Tibial artery (tissue), 4 donors: ENCODE measurements around the gene TCEA2.

Experiments
- DNase-seq, 2 donors: peaks; one replicate each; pipeline ENCODE4 v3.0.0-alpha.2; 2019
- H3K27ac ChIP-seq, 2 donors: fragments of 200-600 bp; sonication (generic) in 1 of 2; 1 replicate in 1 of 2; 2 replicates in 1 of 2; pipeline ENCODE4 v1.5.1; 2018 to 2019; ENCODE audit warnings: mild to moderate bottlenecking in 1 of 2
- H3K27me3 ChIP-seq, 2 donors: fragments of 200-600 bp; sonication (generic) in 1 of 2; one replicate each; pipeline versions ENCODE4 v1.5.1 to v1.6.0; 2016 to 2019
- H3K36me3 ChIP-seq, 3 donors: fragments of 200-600 bp; sonication (generic) in 2 of 3; one replicate each; pipeline ENCODE4 v1.5.1; 2016 to 2019; ENCODE audit warnings: mild to moderate bottlenecking in 2 of 3
- H3K4me1 ChIP-seq, 4 donors: fragments of 200-600 bp; sonication (generic) in 2 of 4; 1 replicate in 3 of 4; 2 replicates in 1 of 4; pipeline ENCODE4 v1.5.1; 2016 to 2019
- H3K4me3 ChIP-seq, 2 donors: fragments of 200-600 bp; sonication (generic) in 1 of 2; 1 replicate in 1 of 2; 2 replicates in 1 of 2; pipeline ENCODE4 v1.5.1; 2018 to 2019; ENCODE audit warnings: mild to moderate bottlenecking in 2 of 2
- H3K9me3 ChIP-seq, 3 donors: fragments of 200-600 bp; sonication (generic) in 1 of 3; one replicate each; pipeline ENCODE4 v1.5.1; 2016 to 2019
- CTCF ChIP-seq, 2 experiments: fragments of 200-600 bp in 1 of 2; fragments of 450-650 bp in 1 of 2; IDR thresholded peaks; one replicate each; pipeline ENCODE4 v1.5.1; 2017 to 2019; ENCODE audit warnings: antibody characterized with exemption in 2 of 2, mild to moderate bottlenecking in 1 of 2, moderate library complexity in 1 of 2
- intact Hi-C: fragments of 100-400 bp; cut with DNase I; formaldehyde crosslinking; loops from one replicate; pipeline ENCODE4 v1.15.0; 2023; ENCODE audit warnings: low total_unique reads

Gene TCEA2

GRCh38 chr20:64056889-64057627, 5.9 kb upstream of the TCEA2 start:
- Histone ChIP-seq H3K9me3 (no peaks in the 10 kb centered on the region), H3K4me3 (no peak overlapping the region), H3K27me3 (peaks cover 0 to 66% of the 10 kb centered on the region in 2 donors), H3K4me1 (peaks cover 0 to 8% (median under 1%) of the 10 kb centered on the region in 4 donors), H3K36me3 (no peaks in the 10 kb centered on the region), H3K27ac (no peak overlapping the region)
- no peak for DNase-seq
- TF ChIP-seq CTCF (IDR thresholded peaks at IDR 0.05), result no peak
- intact Hi-C loops, result no loop called here

GRCh38 chr20:64057628-64058498, 5.1 kb upstream of the TCEA2 start:
- intact Hi-C loops, result no loop called here
- TF ChIP-seq CTCF (IDR thresholded peaks at IDR 0.05), result peak; percentile 56 to 69
- Histone ChIP-seq H3K9me3 (no peaks in the 10 kb centered on the region), H3K4me1 (peaks cover 0 to 15% (median 5%) of the 10 kb centered on the region in 4 donors), H3K36me3 (no peaks in the 10 kb centered on the region), H3K27ac (no peak overlapping the region), H3K27me3 (peaks cover 0 to 58% of the 10 kb centered on the region in 2 donors), H3K4me3 (no peak overlapping the region)
- peak in 1 of 2 donors; percentile 57 for DNase-seq

GRCh38 chr20:64058536-64058935, 4.5 kb upstream of the TCEA2 start:
- no peaks in the 10 kb centered on the region for H3K36me3 ChIP-seq
- no peak overlapping the region for H3K4me3 ChIP-seq
- no peak for TF ChIP-seq CTCF (IDR thresholded peaks at IDR 0.05)
- H3K27me3 ChIP-seq, result peaks cover 0 to 51% of the 10 kb centered on the region in 2 donors
- no peaks in the 10 kb centered on the region for H3K9me3 ChIP-seq
- intact Hi-C loops, result no loop called here
- peaks cover 0 to 15% (median 5%) of the 10 kb centered on the region in 4 donors for H3K4me1 ChIP-seq
- DNase-seq, result no peak
- H3K27ac ChIP-seq, result no peak overlapping the region

- DNase-seq, result no peak
- Histone ChIP-seq H3K27ac (peak overlapping the region; percentile 87 to 89), H3K4me1 (peaks cover 0 to 32% (median 23%) of the 10 kb centered on the region in 4 donors), H3K27me3 (peaks cover 0 to 14% of the 10 kb centered on the region in 2 donors), H3K9me3 (no peaks in the 10 kb centered on the region), H3K4me3 (peak overlapping the region; percentile 87 to 90), H3K36me3 (no peaks in the 10 kb centered on the region)
- no peak for TF ChIP-seq CTCF (IDR thresholded peaks at IDR 0.05)
- intact Hi-C loops, result no loop called here
These were observed 762 bp upstream of the TCEA2 start for GRCh38 chr20:64062276-64062595.

- Histone ChIP-seq H3K27ac (peak overlapping the region; percentile 87 to 89), H3K36me3 (peaks cover 0 to 6% (median 0%) of the 10 kb centered on the region in 3 donors), H3K4me3 (peak overlapping the region; percentile 87 to 90), H3K4me1 (peaks cover 0 to 32% (median 23%) of the 10 kb centered on the region in 4 donors), H3K9me3 (no peaks in the 10 kb centered on the region), H3K27me3 (peaks cover 0 to under 1% of the 10 kb centered on the region in 2 donors)
- TF ChIP-seq CTCF (IDR thresholded peaks at IDR 0.05), result no peak
- intact Hi-C loops, result no loop called here
- DNase-seq, result peak in 1 of 2 donors; percentile 80
These were observed 569 bp downstream of the TCEA2 start for GRCh38 chr20:64063389-64064144.
